HG03439 (cell line): ENCODE results near the gene LRG1.

Experiments used
- ATAC-seq: cut with Tn5 transposase; IDR thresholded peaks from one replicate; pipeline ENCODE4 v1.9.1; 2021; ENCODE audit warnings: mild to moderate bottlenecking, moderate library complexity; ENCODE audit not compliant: unreplicated experiment

Gene LRG1

DNA sequence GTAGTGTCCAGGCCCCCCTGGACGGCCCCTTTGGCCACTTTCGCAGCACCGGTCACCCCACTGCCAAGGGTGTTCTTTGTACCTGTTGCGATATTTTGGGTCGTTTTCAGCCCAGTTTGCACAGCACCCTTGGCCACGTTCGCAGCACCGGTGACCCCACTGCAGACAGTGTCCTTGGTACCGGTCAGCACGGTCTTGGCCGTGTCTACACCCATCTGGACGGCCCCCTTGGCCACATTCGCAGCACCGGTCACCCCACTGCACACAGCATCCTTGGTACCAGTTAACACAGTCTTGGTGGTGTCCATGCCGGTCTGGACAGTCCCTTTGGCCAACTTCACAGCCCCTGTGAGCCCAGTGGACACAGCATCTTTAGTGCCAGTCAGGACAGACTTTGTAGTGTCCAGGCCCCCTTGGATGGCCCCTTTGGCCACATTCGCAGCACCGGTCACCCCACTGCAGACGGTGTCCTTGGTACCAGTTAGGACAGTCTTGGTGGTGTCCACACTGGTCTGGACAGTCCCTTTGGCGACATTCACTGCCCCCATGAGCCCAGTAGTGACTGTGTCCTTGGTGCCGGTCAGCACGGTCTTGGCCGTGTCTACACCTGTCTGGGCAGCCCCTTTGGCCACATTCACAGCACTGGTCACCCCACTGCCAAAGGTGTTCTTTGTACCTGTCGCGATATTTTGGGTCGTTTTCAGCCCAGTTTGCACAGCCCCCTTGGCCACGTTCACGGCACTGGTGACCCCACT is 28.4 kb downstream of the LRG1 start:
- no peak for ATAC-seq

DNA sequence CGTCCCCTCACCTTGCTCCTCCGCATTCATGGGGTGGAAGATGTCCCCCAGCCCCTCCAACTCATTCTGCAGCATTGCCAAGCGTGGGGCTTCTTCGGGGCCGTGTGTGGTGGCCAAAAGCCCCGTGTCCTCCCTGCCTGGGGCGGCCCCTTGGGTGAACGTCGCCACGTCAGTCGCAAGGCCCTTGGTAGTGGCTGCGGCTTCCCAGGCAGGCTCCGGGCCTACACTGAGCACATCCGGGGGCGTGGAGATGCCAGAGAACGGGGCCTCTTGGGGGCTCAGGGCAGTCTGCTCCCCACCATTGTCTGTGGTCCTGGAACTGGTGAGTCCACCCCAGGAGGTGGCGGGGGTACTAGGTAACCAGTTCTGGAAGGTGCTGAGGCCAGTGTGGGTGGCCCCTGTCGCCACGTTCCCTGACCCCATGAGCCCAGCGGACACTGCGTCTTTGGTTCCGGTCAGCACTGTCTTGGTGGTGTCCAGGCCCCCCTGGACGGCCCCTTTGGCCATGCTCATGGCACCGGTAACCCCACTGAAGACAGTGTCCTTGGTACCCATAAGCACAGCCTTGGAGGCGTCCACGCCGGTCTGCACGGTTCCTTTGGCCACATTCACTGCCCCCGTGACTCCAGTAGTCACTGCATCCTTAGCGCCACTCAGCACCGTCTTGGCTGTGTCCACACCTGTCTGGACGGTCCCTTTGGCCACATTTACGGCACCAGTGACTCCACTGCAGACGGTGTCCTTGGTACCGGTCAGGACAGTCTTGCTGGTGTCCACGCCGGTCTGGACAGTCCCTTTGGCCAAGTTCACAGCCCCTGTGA is 29.2 kb downstream of the LRG1 start:
- ATAC-seq = no peak

DNA sequence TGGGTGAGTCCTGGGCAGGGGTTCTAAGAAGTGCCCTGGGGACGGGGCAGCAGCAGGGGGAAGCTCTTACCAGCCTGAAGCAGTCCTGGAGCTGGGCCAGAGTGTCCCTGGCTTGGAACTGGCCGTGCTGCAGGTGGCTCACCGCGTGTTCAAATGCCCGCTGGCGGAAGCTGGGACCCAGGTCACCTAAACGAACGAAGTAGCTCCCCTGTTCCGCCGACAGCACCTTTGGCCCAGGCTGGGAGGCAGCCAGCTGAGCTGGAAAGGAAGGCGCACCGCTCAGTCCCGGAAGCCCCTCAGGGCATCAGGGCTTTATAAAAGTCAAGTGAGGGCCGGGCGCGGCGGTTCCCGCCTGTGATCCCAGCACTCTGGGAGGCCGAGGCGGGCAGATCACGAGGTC is 31.1 kb downstream of the LRG1 start:
- ATAC-seq = no peak

DNA sequence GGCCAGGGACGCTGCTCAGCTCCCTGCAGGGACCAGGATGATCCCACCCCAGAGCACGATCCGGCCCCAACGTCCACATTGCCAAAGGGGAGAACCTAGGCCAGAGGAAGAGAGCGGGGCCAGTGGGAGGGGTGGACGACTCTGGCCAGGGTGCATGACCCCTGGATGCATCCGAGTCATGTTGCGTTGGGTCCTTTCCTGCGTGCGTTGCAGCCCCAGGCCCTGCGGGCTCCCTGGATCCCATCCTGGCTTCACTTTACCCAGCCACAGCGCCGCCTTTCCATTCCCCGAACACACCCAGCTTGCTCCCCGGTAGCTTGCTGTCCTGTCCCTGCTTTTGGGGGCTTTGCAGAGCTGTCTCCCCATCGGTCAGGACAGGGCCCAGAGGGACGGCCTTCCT is 32.0 kb downstream of the LRG1 start:
- ATAC-seq = no peak

DNA sequence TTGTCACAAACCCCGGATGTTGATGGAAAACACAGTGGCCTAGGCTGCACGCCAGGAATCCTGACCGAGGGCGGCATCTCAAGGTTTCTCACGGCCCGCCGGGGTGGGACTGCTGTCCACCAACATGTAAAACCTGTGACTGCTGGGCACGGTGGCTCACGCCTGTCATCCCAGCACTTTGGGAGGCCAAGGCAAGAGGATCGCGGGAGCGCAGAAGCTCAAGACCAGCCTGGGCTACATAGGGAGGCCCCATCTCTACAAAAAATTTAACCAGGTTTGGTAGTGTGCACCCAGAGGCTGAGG is 32.7 kb downstream of the LRG1 start:
- ATAC-seq = no peak

DNA sequence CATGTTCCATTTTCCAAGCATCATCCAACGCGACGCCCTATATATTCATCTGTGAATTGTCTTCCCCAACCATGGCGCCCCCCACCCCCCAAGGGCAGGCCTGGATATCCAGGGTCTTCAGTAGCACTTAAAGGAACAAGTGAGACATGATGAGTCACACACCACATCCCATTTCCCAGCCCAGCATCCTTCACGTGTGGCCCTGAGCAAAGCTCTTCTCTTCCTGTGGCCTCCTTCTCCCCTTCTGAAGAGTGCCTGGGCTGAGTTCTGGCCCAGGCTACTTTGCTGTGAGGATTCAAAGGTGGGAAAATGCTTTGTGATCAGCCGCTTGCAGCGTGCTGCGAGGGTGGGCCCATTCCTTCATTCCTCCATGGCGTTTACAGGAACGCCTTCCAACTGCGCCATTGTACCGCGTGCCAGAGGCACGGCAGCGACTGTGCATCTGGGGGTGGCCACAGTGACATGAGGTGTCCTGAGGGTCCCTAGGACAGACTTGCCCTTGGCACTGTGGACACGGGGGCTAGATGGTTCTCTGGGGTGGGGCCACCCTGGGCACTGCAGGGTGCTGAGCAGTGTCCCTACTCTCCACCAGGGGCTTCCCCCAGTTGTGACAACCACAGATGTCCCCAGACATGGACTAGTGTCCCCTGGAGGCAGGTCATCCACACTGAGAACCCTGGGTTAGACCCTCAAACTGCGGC is 33.2 kb downstream of the LRG1 start:
- no peak for ATAC-seq

DNA sequence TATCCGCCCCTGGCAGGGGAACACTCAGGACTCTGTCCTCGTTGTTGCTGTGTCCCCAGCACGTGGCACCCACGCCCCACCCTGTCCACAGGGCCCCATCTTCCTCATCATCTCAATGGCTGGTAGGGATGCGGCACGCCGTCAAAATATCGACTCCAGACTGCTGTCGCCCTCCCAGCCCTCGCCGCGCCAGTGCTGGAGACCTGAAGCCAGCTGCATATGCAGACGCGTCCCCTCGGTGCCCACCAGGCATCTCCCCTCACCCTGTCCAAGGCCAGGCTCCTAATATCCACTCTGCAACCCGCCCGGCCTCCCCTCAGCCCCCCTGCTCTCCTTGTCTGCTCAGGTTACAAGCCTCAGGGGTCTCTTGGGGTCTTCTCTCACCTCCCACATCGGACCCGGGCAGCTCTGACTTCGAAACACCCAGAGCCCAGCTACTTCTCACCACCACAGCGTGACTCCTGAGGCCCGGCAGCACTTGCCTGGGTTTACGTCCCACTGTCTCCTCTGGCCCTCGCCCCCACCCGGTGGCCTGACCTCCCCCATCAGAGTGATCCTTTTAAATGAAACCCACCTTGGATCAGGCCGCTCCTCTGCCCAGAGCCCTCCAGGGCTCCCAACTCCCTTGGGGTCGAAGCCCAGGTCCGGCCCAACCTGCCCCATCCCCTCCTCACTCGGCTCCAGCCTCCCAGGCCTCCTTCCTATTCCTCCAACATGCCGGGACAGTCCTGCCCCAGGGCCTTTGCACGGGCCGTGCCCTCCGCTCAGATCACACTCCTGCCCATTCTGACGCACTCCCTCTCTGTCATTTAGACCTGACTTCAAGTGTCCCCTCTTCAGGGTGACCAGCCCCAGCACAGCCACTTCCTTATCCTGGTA is 34.0 kb downstream of the LRG1 start:
- ATAC-seq = no peak

DNA sequence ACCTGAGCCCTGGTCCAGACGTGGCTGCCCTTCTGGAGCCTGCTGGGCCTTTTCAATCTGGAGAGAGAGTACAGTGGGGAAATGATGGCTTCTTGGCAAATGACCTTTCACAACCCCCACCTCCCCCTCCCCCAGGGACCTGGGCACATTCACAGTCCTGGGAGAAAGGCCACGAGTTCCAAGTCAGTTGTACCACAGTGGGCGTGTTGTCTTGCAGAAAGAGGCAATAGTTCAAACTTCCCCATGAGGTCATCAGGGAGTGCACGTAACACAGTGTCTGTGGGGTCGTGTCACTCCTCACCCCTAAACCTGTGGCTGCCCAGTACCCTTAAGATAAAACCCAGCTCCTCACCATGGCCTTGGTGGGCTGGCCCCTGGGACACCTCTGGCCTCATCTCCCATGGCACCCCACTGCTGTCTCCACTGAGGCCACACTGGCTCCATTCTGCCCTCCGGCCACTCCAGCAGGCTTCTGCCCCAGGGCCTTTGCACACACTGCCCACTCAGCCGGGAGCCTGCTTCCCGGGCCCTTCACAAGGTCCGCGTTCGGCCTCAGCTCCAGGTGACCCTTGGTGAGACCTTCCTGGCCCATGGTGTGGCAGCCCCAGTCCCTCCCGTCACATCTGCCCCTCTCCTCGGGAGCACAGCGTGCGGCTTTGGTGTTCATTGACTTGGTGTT is 34.8 kb downstream of the LRG1 start:
- no peak for ATAC-seq

DNA sequence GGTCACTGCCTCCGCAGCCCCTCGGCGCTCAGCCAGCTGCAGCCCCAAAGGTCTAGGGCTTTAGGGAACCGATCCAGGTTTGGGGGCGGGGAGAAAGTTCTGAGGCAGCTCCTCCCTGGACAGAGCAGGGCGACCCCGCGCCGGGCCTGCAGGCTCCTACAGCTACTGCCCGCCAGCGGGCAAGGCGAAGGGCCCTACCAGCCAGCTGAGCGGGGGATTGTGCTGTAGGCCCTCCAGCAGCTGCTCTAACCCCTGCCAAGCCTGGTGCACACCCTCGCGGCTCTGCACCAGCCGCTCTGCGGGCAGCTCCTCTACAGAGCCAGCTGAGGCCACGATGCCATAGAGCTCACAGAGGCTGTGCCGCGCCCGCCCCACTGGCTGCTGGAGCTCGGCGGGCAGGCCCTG is 35.5 kb downstream of the LRG1 start:
- no peak for ATAC-seq

DNA sequence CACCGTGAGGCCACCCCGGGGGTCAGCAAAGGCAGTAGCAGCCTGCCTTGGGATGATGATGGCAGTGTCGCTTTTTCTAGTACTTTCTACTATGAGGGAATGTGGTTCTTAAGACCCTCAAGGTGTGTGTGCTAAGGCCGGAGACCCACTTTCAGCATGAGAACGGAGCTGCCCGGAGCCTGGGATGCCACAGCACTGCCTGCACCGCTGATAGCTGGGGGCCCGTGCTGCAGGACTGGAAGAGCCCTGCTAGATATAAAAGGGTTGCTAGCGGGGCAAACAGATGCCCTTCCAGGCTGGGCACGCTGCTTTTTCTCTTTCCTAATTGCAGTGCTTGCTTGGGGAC is 36.0 kb downstream of the LRG1 start:
- ATAC-seq = no peak

DNA sequence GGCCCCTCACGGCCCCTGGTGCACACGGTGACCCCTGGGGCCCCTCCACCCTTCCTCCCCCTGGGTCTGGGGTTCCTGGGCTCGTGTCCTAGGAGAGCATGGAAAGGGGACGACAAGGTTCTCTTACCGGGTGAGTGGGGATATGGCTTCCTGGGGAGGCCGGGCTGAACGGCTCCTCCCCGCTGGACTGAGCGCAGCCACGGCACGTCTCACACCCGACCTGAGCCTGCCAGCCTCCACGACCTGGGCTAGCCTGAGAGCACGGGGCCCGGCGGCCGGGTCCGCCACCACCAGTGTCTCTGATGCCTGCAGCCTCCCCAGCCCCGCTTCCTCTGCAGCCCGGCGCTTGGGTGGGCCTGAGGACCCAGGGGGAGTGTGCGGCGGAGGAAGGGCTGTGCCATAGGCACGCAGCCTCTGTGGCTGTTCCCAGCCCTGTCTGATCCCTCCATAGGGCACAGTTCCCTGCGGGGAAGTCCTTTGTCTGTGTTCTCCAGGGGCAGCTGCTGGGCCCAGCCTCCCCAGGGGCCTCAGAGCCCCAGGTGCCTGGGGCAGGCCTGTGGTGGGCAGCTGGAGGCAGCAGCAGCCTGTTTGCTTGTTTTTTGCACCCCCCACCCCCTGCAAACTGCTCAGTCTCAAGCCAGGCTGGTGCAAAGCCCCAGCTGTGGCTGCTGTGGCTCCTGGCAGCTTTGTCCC is 36.6 kb downstream of the LRG1 start:
- no peak for ATAC-seq

DNA sequence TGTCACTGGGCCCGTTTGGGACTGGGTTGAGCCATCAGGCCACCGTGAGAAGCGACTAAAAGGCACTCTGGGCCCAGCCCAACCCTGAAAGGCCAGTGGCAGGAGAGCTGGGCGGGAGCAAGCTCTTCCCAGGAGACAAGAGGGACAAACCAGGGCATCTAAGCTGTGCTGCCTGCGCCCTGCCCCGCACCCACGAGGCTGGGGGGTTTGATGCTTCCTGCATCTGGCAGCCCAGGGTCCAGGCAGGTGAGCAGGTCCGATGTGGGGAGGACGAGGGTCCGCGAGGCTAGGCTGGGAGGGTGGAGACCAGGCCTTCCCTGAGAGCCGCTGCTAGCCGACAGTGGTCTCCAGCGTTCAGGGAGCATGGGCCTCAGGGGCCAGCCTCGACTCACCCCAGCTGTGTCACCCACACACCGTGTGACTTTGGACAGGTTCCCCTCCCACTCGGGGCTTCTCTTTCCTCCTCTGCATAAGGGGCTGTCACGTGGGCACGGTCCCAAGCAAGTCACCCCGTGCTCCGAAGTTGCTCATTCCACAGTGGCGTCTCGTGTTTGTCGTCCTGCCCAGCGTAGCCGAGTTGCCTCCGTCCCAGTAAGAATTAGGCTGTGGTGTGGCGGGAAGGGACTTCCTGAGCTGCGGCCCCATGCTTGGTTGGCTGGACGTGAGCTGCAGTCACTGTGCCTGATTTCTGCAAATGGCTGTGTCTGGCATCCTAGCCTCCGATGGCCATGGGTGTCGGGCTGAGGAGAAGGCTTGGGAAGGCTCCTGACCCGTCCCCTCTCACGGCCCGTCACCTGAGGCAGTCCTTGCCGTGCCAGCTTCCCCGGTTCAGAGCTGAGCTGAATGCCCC is 37.3 kb downstream of the LRG1 start:
- no peak for ATAC-seq

DNA sequence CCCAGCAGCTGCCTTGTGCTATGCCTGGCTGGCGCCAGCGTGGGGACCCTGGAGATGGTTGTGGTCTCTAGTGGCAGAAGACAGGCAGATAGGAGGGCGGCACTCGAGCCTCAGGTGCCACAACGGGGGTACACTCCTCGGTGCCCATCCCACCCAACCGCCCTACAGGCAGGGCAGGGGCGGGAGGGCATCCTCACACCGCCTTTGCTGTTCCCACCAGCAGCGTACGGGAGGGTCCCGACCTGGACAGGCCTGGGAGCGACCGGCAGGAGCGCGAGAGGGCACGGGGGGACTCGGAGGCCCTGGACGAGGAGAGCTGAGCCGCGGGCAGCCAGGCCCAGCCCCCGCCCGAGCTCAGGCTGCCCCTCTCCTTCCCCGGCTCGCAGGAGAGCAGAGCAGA is 38.1 kb downstream of the LRG1 start:
- ATAC-seq = no peak

DNA sequence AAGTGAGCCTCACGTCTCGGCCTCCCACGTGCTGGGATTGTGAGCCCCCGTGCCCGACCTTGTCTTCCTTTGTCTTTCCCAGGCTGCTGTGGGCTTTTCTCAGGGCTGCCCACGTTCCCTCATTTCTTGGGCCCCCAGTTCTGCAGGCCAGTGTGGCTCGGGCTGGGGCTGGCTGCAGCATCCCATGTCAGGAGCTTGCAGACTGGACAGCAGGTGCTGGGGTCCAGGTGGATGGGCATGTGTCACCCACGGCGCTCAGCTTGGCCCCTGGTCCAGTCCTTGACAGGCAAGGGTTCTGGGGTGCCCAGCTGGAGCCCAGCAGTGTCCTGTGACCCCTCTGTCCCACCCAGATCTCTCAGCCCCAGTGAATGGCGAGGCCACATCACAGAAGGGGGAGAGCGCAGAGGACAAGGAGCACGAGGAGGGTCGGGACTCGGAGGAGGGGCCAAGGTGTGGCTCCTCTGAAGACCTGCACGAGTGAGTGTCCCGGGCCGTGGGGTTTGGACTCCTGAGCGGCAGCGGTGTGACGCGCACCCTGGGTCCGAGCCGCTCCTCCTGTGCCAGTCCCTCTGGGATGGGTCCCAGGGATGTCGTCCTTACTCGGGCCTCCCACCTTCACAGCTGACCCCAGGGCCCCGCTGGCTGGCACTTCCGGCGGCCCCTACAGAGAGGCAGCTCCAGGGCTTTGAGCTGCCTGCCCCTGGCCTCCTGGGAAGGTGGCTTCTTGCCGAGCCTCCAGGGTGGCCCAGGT is 38.8 kb downstream of the LRG1 start:
- no peak for ATAC-seq

DNA sequence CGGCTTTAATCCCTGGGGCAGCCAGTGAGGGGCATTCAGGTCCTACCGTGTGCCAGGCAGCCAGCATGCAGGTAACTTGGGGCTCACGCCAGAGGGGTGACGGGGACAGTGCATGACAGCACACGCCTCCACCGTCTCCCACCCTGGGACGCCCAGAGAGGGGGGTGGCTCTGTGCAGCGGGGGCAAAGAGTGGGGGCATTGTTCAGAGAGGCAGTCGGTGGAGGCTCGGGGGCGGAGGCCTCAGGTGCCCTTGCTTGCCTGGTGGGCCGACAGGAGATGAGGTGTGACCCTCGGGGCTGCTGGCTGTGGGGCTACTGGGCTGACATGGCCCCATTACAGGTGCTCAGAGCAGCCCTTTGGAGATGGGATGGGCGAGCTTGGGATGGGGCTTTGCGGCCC is 40.0 kb downstream of the LRG1 start:
- ATAC-seq = no peak

DNA sequence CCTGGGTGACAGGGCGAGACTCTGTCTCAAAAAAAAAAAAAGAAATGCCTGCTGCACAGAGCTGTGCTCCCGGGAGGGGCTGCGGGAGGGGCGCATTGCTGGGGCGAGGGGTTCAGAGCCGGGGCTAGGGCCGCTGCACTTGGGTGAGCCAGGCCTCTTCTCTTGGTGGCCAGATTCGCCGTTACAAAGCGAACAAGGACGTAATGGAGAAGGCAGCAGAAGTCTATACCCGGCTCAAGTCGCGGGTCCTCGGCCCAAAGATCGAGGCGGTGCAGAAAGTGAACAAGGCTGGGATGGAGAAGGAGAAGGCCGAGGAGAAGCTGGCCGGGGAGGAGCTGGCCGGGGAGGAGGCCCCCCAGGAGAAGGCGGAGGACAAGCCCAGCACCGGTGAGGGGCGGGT is 40.5 kb downstream of the LRG1 start:
- no peak for ATAC-seq

DNA sequence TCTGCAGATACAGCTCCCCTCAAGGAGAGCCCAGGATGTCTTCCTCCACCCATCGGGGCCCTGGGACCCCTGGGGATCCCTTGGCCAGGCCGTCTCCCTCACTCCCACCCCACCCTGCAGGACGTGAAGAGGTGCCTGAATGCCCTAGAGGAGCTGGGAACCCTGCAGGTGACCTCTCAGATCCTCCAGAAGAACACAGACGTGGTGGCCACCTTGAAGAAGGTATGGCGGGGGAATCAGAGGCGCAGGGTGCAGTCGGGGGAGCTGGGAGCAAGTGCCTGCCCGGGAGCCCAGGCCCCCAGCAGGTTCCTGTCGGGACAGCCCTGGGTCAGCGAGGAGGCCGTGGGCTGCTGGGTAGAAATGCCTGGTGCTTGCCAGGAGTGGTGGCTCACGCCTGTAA is 41.1 kb downstream of the LRG1 start:
- ATAC-seq = no peak

DNA sequence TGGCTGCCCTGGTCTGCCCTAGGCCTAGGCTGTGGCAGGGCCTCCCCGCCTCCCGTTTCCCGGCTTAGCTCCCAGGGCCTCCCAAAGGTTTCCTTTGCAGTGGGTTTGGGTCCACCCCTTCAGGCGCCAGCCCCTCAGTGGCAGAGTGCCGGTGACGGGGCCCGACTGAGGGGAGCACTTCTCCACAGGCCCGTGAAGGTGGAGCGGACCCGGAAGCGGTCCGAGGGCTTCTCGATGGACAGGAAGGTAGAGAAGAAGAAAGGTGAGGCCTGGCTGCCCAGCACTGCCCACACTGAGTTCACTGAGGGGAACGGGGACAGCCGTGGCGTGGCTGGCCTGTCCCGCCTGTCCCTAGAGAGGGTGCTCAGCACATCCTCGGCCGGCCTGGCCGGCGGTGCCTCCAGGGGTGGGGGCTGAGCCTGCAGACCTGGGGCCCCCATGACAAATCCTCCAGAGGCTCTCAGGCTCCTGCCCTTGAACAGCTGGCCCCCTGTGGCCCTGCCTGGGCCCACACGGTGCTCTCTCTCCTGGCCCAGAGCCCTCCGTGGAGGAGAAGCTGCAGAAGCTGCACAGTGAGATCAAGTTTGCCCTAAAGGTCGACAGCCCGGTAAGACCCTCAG is 42.0 kb downstream of the LRG1 start:
- ATAC-seq = no peak
